ENCODE data around the gene ZNF324. TPM values are rescaled to one million over a fixed set of nuclear protein-coding genes. Genes with fewer than 3 reads are reported as not detected.

ZNF324 gene
- polyA plus RNA-seq, 1 donor (not counting 4 experiments of a cell fraction or from before 2014, with no cell fraction given) = 5.0 TPM

- Histone ChIP-seq H2AFZ (ENCODE audit: control insufficient read depth, low read length) (no peak overlapping the region), H3K79me2 (ENCODE audit: control insufficient read depth, insufficient read depth, low read length) (peaks cover 23% of the 10 kb centered on the region), H3K4me1 (ENCODE audit: control insufficient read depth, extremely low read depth, insufficient read depth, low read length) (peaks cover 19% of the 10 kb centered on the region), H3K9me1 (ENCODE audit: control insufficient read depth, extremely low read depth, insufficient read depth, low read length) (no peaks in the 10 kb centered on the region), H3K4me2 (ENCODE audit: control insufficient read depth, extremely low read depth, insufficient read depth, low read depth, low read length) (no peak overlapping the region), H3K36me3 (ENCODE audit: control insufficient read depth in 2 of 2, extremely low read depth in 1 of 2, insufficient read depth in 2 of 2, low read length in 2 of 2) (peaks cover 0 to 15% of the 10 kb centered on the region in 2 experiments), H3K27ac (ENCODE audit: control insufficient read depth, insufficient read depth, low read length) (no peak overlapping the region), H3K9ac (ENCODE audit: control insufficient read depth, extremely low read depth, insufficient read depth, low read length) (no peak overlapping the region), H3K27me3 (ENCODE audit: control insufficient read depth, extremely low read depth, insufficient read depth, low read length) (no peaks in the 10 kb centered on the region), H3K9me3 (ENCODE audit: control insufficient read depth, low read depth, low read length) (no peaks in the 10 kb centered on the region), H4K20me1 (ENCODE audit: control insufficient read depth, extremely low read depth, insufficient read depth, low read length) (peaks cover 4% of the 10 kb centered on the region), H3K4me3 (ENCODE audit: control insufficient read depth in 2 of 3, extremely low read depth in 1 of 3, insufficient read depth in 2 of 3, low read depth in 1 of 3, low read length in 3 of 3) (no peak overlapping the region)
- no peak for FAIRE-seq
- no peak for DNase-seq (ENCODE audit: low read depth, low spot score)
- dilution Hi-C loops (cut with MboI; ENCODE audit: extremely low pct_ligation_motif_present, low sequenced_read_pairs) = no loop called here
- TF ChIP-seq EZH2 (IDR thresholded peaks at IDR 0.05; ENCODE audit: low read length) = no peak
- TF ChIP-seq, protein P1, sequence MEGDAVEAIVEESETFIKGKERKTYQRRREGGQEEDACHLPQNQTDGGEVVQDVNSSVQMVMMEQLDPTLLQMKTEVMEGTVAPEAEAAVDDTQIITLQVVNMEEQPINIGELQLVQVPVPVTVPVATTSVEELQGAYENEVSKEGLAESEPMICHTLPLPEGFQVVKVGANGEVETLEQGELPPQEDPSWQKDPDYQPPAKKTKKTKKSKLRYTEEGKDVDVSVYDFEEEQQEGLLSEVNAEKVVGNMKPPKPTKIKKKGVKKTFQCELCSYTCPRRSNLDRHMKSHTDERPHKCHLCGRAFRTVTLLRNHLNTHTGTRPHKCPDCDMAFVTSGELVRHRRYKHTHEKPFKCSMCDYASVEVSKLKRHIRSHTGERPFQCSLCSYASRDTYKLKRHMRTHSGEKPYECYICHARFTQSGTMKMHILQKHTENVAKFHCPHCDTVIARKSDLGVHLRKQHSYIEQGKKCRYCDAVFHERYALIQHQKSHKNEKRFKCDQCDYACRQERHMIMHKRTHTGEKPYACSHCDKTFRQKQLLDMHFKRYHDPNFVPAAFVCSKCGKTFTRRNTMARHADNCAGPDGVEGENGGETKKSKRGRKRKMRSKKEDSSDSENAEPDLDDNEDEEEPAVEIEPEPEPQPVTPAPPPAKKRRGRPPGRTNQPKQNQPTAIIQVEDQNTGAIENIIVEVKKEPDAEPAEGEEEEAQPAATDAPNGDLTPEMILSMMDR (optimal IDR thresholded peaks at IDR 0.05 in 1 of 3, IDR thresholded peaks at IDR 0.05 in 1 of 3, conservative IDR thresholded peaks at IDR 0.05 in 1 of 3; ENCODE audit: extremely low read depth in 1 of 3, insufficient read depth in 2 of 3, low read length in 3 of 3) = no peak
These were observed 4.9 kb downstream of the ZNF324 start for GRCh38 chr19:58471736-58472135.

GRCh38 chr19:58473775-58474174 lies 6.9 kb downstream of the ZNF324 start:
- no peak for TF ChIP-seq EZH2 (IDR thresholded peaks at IDR 0.05; ENCODE audit: low read length)
- TF ChIP-seq, protein P1 (optimal IDR thresholded peaks at IDR 0.05 in 1 of 3, IDR thresholded peaks at IDR 0.05 in 1 of 3, conservative IDR thresholded peaks at IDR 0.05 in 1 of 3; ENCODE audit: extremely low read depth in 1 of 3, insufficient read depth in 2 of 3, low read length in 3 of 3) = no peak
- H2AFZ ChIP-seq (ENCODE audit: control insufficient read depth, low read length) = no peak overlapping the region
- H3K79me2 ChIP-seq (ENCODE audit: control insufficient read depth, insufficient read depth, low read length) = peaks cover 8% of the 10 kb centered on the region
- H3K4me1 ChIP-seq (ENCODE audit: control insufficient read depth, extremely low read depth, insufficient read depth, low read length) = peaks cover 12% of the 10 kb centered on the region
- FAIRE-seq (no peak), DNase-seq (ENCODE audit: low read depth, low spot score) (no peak)
- H3K27me3 ChIP-seq (ENCODE audit: control insufficient read depth, extremely low read depth, insufficient read depth, low read length) = no peaks in the 10 kb centered on the region
- peaks cover 4% of the 10 kb centered on the region for H4K20me1 ChIP-seq (ENCODE audit: control insufficient read depth, extremely low read depth, insufficient read depth, low read length)
- H3K4me3 ChIP-seq (ENCODE audit: control insufficient read depth in 2 of 3, extremely low read depth in 1 of 3, insufficient read depth in 2 of 3, low read depth in 1 of 3, low read length in 3 of 3) = no peak overlapping the region
- H3K9ac ChIP-seq (ENCODE audit: control insufficient read depth, extremely low read depth, insufficient read depth, low read length) = no peak overlapping the region
- no peaks in the 10 kb centered on the region for H3K9me3 ChIP-seq (ENCODE audit: control insufficient read depth, low read depth, low read length)
- no peak overlapping the region for H3K27ac ChIP-seq (ENCODE audit: control insufficient read depth, insufficient read depth, low read length)
- H3K9me1 ChIP-seq (ENCODE audit: control insufficient read depth, extremely low read depth, insufficient read depth, low read length) = no peaks in the 10 kb centered on the region
- peaks cover 7 to 15% of the 10 kb centered on the region in 2 experiments for H3K36me3 ChIP-seq (ENCODE audit: control insufficient read depth in 2 of 2, extremely low read depth in 1 of 2, insufficient read depth in 2 of 2, low read length in 2 of 2)
- no peak overlapping the region for H3K4me2 ChIP-seq (ENCODE audit: control insufficient read depth, extremely low read depth, insufficient read depth, low read depth, low read length)
- dilution Hi-C loops (cut with MboI; ENCODE audit: extremely low pct_ligation_motif_present, low sequenced_read_pairs) = no loop called here
